Measurements from ENCODE around the gene S100A13. TPM values are rescaled to one million over a fixed set of nuclear protein-coding genes. Genes with fewer than 3 reads are reported as not detected.
A peak's percentile ranks its signal among the peaks of the same experiment; 100 is the strongest.

Gene S100A13
- total RNA-seq, 2 experiments from 2014 or later: 4.8 to 10.3 TPM

DNA sequence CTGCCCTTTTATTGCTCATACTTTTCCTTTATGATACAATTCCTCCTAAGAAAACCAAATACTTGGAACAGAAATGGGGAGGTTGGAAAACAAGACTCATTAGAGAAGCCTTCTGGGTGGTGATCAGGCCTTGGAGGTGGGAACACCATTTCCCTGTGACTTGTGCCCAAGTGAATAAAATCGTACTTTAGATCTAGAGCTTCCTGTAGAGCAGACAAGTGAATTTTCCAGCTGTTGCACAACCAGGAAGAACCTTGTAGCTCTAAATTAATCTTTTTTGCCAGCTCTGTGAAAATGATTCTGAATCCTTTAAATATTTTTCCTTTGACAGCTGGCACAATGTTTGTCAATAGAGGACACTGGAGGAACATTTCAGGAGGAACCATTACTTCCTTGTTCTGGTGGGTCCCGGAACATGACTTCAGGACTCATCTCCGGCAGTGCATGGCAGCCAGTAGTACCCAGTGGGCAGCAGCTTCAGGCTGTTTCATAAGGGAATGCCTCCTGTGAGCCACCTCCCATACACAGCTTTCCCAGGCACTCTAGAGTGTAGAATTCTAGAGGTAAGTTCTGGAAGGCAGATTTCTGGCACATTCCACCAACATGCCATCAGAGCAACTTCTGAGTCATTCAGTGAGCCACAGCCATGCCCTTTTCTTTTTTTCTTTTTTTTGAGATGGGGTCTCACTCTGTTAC lies 25.6 kb upstream of the S100A13 start:
- intact Hi-C loops (cut with micrococcal nuclease; ENCODE audit: unreplicated experiment): no loop called here
- Histone ChIP-seq H3K79me2 (ENCODE audit: insufficient read depth, low read depth, low read length) (no peaks in the 10 kb centered on the region), H4K20me1 (ENCODE audit: insufficient read depth, low read length) (no peaks in the 10 kb centered on the region), H2AFZ (ENCODE audit: low read length) (peak overlapping the region; percentile 52; the same call in 1 of the 2 replicates), H3K27ac (ENCODE audit: low read depth, low read length, poor library complexity, severe bottlenecking) (no peak overlapping the region), H3K9me3 (ENCODE audit: low read length) (no peaks in the 10 kb centered on the region), H3K4me2 (ENCODE audit: low read length) (no peak overlapping the region), H3K4me1 (ENCODE audit: insufficient read depth, low read length, poor library complexity, severe bottlenecking) (peaks cover 4% of the 10 kb centered on the region), H3K9me2 (ENCODE audit: insufficient read depth, low read length) (no peaks in the 10 kb centered on the region), H3K4me3 (ENCODE audit: low read depth, low read length, poor library complexity, severe bottlenecking) (no peak overlapping the region), H3K36me3 (ENCODE audit: insufficient read depth, low read length) (no peaks in the 10 kb centered on the region)
- TF ChIP-seq, protein P1, sequence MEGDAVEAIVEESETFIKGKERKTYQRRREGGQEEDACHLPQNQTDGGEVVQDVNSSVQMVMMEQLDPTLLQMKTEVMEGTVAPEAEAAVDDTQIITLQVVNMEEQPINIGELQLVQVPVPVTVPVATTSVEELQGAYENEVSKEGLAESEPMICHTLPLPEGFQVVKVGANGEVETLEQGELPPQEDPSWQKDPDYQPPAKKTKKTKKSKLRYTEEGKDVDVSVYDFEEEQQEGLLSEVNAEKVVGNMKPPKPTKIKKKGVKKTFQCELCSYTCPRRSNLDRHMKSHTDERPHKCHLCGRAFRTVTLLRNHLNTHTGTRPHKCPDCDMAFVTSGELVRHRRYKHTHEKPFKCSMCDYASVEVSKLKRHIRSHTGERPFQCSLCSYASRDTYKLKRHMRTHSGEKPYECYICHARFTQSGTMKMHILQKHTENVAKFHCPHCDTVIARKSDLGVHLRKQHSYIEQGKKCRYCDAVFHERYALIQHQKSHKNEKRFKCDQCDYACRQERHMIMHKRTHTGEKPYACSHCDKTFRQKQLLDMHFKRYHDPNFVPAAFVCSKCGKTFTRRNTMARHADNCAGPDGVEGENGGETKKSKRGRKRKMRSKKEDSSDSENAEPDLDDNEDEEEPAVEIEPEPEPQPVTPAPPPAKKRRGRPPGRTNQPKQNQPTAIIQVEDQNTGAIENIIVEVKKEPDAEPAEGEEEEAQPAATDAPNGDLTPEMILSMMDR (conservative IDR thresholded peaks at IDR 0.05; ENCODE audit: low read length): no peak
- no peak for TF ChIP-seq EZH2phosphoT487 (IDR thresholded peaks at IDR 0.05; ENCODE audit: borderline replicate concordance, low read depth, low read length)
- ChIA-PET CTCF (ENCODE audit: unreplicated experiment) (no interaction called here), POLR2A (interaction anchor here (0.5 to 3.2 kb wide), 4 partner anchors 9 to 174 kb away, joined by 4 to 8 read pairs (median 6); partner anchors contain the start of gene CHTOP)
- no peak for DNase-seq (ENCODE audit: low spot score)
- no TSS peak for BruUV-seq (replicated peaks)

DNA sequence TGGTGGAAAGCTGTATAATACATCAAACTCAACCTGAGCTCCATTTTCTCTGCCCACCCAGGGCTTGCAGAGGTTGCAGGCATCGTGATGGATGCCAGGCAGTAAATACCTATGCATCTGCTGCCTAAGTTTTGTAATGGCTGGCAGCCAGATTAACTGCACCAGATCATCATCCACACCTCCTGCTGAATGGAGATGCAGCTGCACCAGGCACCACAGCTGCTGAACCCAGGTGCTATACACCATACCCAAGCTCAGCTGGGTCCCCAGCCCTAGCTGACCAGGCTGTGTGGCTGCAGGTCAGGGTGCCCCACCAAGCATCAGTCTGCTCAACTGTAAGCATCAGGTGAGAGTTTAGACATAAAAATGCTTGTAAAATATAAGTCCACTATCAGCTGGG lies 24.5 kb upstream of the S100A13 start:
- no peaks in the 10 kb centered on the region for H3K4me1 ChIP-seq (ENCODE audit: insufficient read depth, low read length, poor library complexity, severe bottlenecking)
- no peak overlapping the region for H3K27ac ChIP-seq (ENCODE audit: low read depth, low read length, poor library complexity, severe bottlenecking)
- H4K20me1 ChIP-seq (ENCODE audit: insufficient read depth, low read length): no peaks in the 10 kb centered on the region
- H3K4me3 ChIP-seq (ENCODE audit: low read depth, low read length, poor library complexity, severe bottlenecking): no peak overlapping the region
- no TSS peak for BruUV-seq (replicated peaks)
- no peaks in the 10 kb centered on the region for H3K9me3 ChIP-seq (ENCODE audit: low read length)
- ChIA-PET POLR2A (interaction anchor here (0.9 to 3.2 kb wide), 3 partner anchors 8 to 25 kb away, joined by 3 to 8 read pairs (median 8); partner anchors contain the start of genes CHTOP and S100A13), CTCF (ENCODE audit: unreplicated experiment) (no interaction called here)
- H3K36me3 ChIP-seq (ENCODE audit: insufficient read depth, low read length): peaks cover 8% of the 10 kb centered on the region
- H2AFZ ChIP-seq (ENCODE audit: low read length): no peak overlapping the region
- intact Hi-C loops (cut with micrococcal nuclease; ENCODE audit: unreplicated experiment): no loop called here
- no peaks in the 10 kb centered on the region for H3K79me2 ChIP-seq (ENCODE audit: insufficient read depth, low read depth, low read length)
- no peak for DNase-seq (ENCODE audit: low spot score)
- TF ChIP-seq, protein P1 (conservative IDR thresholded peaks at IDR 0.05; ENCODE audit: low read length): no peak
- no peak for TF ChIP-seq EZH2phosphoT487 (IDR thresholded peaks at IDR 0.05; ENCODE audit: borderline replicate concordance, low read depth, low read length)
- no peaks in the 10 kb centered on the region for H3K9me2 ChIP-seq (ENCODE audit: insufficient read depth, low read length)
- no peak overlapping the region for H3K4me2 ChIP-seq (ENCODE audit: low read length)

DNA sequence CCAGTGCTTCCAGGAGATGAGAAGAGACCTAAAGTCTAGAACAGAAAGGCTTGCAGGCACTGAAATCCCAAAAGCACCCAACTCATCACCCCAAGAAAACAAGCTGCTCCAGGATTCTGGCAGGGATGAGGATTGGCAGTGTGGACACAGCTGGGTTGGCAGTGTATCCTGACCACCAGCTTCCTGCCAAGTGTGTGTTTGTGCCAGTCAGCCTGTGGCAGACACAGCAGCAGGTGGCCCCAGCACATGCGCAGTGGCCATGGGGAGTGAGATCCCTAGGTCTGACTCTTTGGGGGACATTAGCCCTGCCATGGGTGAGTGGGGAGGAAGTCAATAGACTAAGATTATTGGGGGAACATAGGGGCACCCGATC lies 22.5 kb upstream of the S100A13 start:
- ChIA-PET POLR2A (interaction anchor here (0.8 to 1.2 kb wide), 2 partner anchors 10 to 16 kb away, joined by 3 read pairs; partner anchors contain the start of gene CHTOP), CTCF (ENCODE audit: unreplicated experiment) (no interaction called here)
- intact Hi-C loops (cut with micrococcal nuclease; ENCODE audit: unreplicated experiment): no loop called here
- Histone ChIP-seq H3K4me2 (ENCODE audit: low read length) (no peak overlapping the region), H3K36me3 (ENCODE audit: insufficient read depth, low read length) (peaks cover 27% of the 10 kb centered on the region), H3K9me3 (ENCODE audit: low read length) (no peaks in the 10 kb centered on the region), H2AFZ (ENCODE audit: low read length) (no peak overlapping the region), H3K79me2 (ENCODE audit: insufficient read depth, low read depth, low read length) (no peaks in the 10 kb centered on the region), H3K4me3 (ENCODE audit: low read depth, low read length, poor library complexity, severe bottlenecking) (no peak overlapping the region), H4K20me1 (ENCODE audit: insufficient read depth, low read length) (no peaks in the 10 kb centered on the region), H3K27ac (ENCODE audit: low read depth, low read length, poor library complexity, severe bottlenecking) (no peak overlapping the region), H3K9me2 (ENCODE audit: insufficient read depth, low read length) (no peaks in the 10 kb centered on the region), H3K4me1 (ENCODE audit: insufficient read depth, low read length, poor library complexity, severe bottlenecking) (no peaks in the 10 kb centered on the region)
- no peak for DNase-seq (ENCODE audit: low spot score)
- BruUV-seq (replicated peaks): no TSS peak
- TF ChIP-seq, protein P1 (conservative IDR thresholded peaks at IDR 0.05; ENCODE audit: low read length): no peak
- no peak for TF ChIP-seq EZH2phosphoT487 (IDR thresholded peaks at IDR 0.05; ENCODE audit: borderline replicate concordance, low read depth, low read length)

Data from OCI-LY7 (cell line).